ENCODE data around the gene NAPEPLD. TPM values are rescaled to one million over a fixed set of nuclear protein-coding genes. Genes with fewer than 3 reads are reported as not detected.
"Not testable (repeated sequence)": the region's sequence is repeated elsewhere in the genome, so short reads cannot be mapped to it uniquely, and the experiment has no call there.

Gene NAPEPLD
- total RNA-seq, 2 experiments from 2014 or later: 13.5 to 15.4 TPM

DNA sequence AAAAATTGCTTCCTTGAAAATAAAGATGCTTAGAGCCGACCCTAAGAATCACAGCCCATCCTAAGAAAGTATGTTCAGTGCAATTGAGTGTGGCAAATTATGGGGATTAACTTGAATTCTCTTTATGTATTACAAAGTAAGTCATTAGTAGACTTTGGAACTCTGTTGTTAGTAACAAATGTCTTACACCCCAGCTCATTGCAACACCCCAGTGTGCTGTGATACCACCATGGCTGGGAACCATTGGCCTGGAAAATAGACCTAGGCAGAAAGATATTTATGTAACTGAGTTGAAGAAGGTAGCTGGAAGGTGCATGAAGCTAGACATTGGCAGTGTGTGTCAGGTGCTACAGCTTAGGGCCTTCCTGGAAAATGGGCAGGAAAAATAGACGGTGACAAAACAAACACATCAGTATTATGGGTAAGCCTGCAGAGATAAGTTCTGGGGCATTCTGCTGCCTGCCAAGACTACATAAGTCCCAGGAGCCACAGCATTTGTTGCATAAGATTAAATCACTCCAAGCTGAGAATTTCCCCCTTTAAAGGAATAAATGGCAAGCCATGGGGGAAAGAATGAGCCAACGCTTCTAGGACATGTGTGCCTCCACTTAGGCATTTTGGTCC is 18.1 kb upstream of the NAPEPLD start:
- H4K20me1 ChIP-seq (ENCODE audit: insufficient read depth, low read length); BruUV-seq (replicated peaks); POLR2A ChIA-PET; H3K36me3 ChIP-seq (ENCODE audit: insufficient read depth, low read length); H3K79me2 ChIP-seq (ENCODE audit: insufficient read depth, low read depth, low read length); H3K4me1 ChIP-seq (ENCODE audit: insufficient read depth, low read length, poor library complexity, severe bottlenecking); H3K27ac ChIP-seq (ENCODE audit: low read depth, low read length, poor library complexity, severe bottlenecking); H2AFZ ChIP-seq (ENCODE audit: low read length); DNase-seq (ENCODE audit: low spot score); H3K9me2 ChIP-seq (ENCODE audit: insufficient read depth, low read length); CTCF ChIA-PET (ENCODE audit: unreplicated experiment); intact Hi-C loops (cut with micrococcal nuclease; ENCODE audit: unreplicated experiment); H3K9me3 ChIP-seq (ENCODE audit: low read length); H3K4me3 ChIP-seq (ENCODE audit: low read depth, low read length, poor library complexity, severe bottlenecking); H3K4me2 ChIP-seq (ENCODE audit: low read length): not testable (repeated sequence)

DNA sequence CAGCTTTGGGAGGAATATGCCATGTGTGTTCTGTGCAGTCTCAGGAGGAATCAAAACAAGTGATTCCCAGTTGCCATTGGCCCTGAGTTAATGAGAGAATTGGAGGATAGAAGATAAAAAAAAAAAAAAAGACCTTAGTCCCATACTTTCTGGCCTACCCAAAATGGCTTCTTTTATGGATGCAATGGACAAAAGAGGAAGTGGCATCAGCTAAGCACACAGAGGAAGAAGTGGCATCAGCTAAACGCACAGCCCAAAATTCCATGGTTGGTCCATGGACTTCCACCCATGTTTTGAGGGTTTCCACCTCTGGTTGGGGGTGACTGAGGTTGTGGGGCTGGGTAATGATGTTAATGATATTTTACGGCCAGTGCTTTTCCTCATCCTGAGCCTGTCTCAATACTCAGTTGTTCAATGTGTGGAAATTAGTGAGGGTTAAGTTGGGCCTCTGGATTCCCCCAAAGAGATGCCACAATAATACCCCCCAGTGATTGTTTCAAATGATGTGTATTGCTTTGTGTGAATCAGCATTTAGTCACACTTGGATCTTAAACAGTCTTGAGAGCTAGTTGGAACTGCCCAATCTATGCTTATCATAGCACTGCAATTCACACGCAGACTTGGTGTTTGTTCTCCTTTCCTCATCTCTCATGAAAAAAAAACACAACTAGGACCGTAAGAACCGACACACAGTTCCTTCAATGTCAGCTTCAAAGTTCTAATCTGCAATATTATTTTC is 14.4 kb upstream of the NAPEPLD start:
- POLR2A ChIA-PET; H2AFZ ChIP-seq (ENCODE audit: low read length); BruUV-seq (replicated peaks); H3K36me3 ChIP-seq (ENCODE audit: insufficient read depth, low read length); H3K27ac ChIP-seq (ENCODE audit: low read depth, low read length, poor library complexity, severe bottlenecking); intact Hi-C loops (cut with micrococcal nuclease; ENCODE audit: unreplicated experiment); DNase-seq (ENCODE audit: low spot score); H3K79me2 ChIP-seq (ENCODE audit: insufficient read depth, low read depth, low read length); H3K4me1 ChIP-seq (ENCODE audit: insufficient read depth, low read length, poor library complexity, severe bottlenecking); CTCF ChIA-PET (ENCODE audit: unreplicated experiment); H3K9me3 ChIP-seq (ENCODE audit: low read length); H3K9me2 ChIP-seq (ENCODE audit: insufficient read depth, low read length); H4K20me1 ChIP-seq (ENCODE audit: insufficient read depth, low read length); H3K4me3 ChIP-seq (ENCODE audit: low read depth, low read length, poor library complexity, severe bottlenecking); H3K4me2 ChIP-seq (ENCODE audit: low read length): not testable (repeated sequence)

DNA sequence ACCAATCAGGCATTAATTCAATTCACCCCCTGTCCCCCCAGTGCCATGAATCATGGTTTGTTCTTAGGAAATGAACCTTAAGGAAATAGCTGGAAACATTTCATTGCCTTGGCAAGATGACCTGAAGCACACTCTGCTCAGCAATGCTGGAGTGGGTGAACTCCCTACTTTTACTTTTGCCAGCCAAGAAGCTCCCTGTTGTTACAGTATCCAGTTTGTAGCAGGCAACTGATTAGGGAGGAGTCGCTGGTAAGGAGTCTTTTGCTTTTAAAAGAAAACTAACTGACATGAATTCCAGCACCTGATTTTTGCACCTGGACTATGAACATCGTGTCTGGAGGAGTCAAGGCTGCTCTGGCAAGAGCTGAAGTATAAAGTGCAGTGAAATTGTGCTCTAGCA is 13.7 kb upstream of the NAPEPLD start:
- H3K4me2 ChIP-seq (ENCODE audit: low read length); H3K36me3 ChIP-seq (ENCODE audit: insufficient read depth, low read length); H3K4me3 ChIP-seq (ENCODE audit: low read depth, low read length, poor library complexity, severe bottlenecking); H4K20me1 ChIP-seq (ENCODE audit: insufficient read depth, low read length); H2AFZ ChIP-seq (ENCODE audit: low read length); H3K4me1 ChIP-seq (ENCODE audit: insufficient read depth, low read length, poor library complexity, severe bottlenecking); DNase-seq (ENCODE audit: low spot score); POLR2A ChIA-PET; CTCF ChIA-PET (ENCODE audit: unreplicated experiment); BruUV-seq (replicated peaks); H3K79me2 ChIP-seq (ENCODE audit: insufficient read depth, low read depth, low read length); H3K27ac ChIP-seq (ENCODE audit: low read depth, low read length, poor library complexity, severe bottlenecking); intact Hi-C loops (cut with micrococcal nuclease; ENCODE audit: unreplicated experiment); H3K9me2 ChIP-seq (ENCODE audit: insufficient read depth, low read length); H3K9me3 ChIP-seq (ENCODE audit: low read length): not testable (repeated sequence)

DNA sequence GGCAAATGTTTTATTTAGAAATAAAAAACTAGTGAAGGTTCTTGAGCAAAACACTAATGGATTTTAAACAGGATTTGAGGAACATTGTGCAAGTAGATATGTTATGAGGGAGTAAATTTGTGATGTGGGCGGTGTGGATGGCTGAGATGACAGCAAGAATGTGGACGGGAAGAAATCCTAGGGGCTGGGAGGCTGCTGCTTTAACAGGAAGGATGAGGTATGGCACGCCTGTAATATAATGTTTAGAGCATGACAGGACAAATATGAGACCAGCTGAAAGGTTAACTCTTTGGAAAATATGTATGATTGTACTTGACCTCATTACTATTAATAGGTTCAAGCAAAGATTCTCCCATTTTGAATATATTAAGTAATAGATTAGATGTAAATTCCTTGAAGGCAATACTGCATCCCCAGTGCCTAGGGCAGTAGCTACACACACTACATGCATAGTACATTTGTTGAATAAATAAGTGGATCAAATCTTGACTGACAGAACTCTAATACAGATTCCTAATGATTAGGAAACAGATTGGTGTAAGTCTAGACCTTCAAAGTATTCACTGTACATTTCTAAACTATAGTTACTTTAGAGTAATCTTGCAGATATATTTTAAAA is 13.2 kb upstream of the NAPEPLD start:
- POLR2A ChIA-PET; BruUV-seq (replicated peaks); CTCF ChIA-PET (ENCODE audit: unreplicated experiment): not testable (repeated sequence)

DNA sequence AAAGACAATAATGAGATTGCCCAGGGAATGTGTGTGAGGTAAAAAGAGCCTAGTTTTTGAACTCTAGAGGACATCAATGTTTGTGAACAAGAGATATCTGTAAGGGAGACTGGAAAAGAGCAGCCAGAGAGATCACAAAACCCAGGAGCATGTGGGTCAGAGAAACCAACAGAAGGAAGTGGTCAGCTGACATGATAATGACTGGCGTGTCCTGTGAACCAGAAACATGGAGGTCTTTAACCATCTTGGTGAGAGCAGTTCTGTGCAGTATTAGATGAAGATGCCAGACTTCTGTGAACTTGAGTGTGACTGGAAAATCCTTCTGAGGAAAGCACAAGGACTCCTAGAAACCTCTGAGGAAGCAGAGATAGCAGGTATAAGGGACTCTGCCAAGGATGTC is 10.2 kb upstream of the NAPEPLD start:
- H3K79me2 ChIP-seq (ENCODE audit: insufficient read depth, low read depth, low read length); DNase-seq (ENCODE audit: low spot score); H2AFZ ChIP-seq (ENCODE audit: low read length); H3K4me3 ChIP-seq (ENCODE audit: low read depth, low read length, poor library complexity, severe bottlenecking); H3K9me2 ChIP-seq (ENCODE audit: insufficient read depth, low read length); H3K4me2 ChIP-seq (ENCODE audit: low read length); H3K36me3 ChIP-seq (ENCODE audit: insufficient read depth, low read length); POLR2A ChIA-PET; CTCF ChIA-PET (ENCODE audit: unreplicated experiment); intact Hi-C loops (cut with micrococcal nuclease; ENCODE audit: unreplicated experiment); H3K27ac ChIP-seq (ENCODE audit: low read depth, low read length, poor library complexity, severe bottlenecking); H4K20me1 ChIP-seq (ENCODE audit: insufficient read depth, low read length); H3K4me1 ChIP-seq (ENCODE audit: insufficient read depth, low read length, poor library complexity, severe bottlenecking); H3K9me3 ChIP-seq (ENCODE audit: low read length); BruUV-seq (replicated peaks): not testable (repeated sequence)

More for the DNA sequence above, 13.2 kb upstream of the NAPEPLD start:
- DNase-seq (ENCODE audit: low spot score); H3K79me2 ChIP-seq (ENCODE audit: insufficient read depth, low read depth, low read length); H3K4me3 ChIP-seq (ENCODE audit: low read depth, low read length, poor library complexity, severe bottlenecking); H3K36me3 ChIP-seq (ENCODE audit: insufficient read depth, low read length); H3K9me3 ChIP-seq (ENCODE audit: low read length); H2AFZ ChIP-seq (ENCODE audit: low read length); H3K4me1 ChIP-seq (ENCODE audit: insufficient read depth, low read length, poor library complexity, severe bottlenecking); intact Hi-C loops (cut with micrococcal nuclease; ENCODE audit: unreplicated experiment); H3K4me2 ChIP-seq (ENCODE audit: low read length); H4K20me1 ChIP-seq (ENCODE audit: insufficient read depth, low read length); H3K9me2 ChIP-seq (ENCODE audit: insufficient read depth, low read length); H3K27ac ChIP-seq (ENCODE audit: low read depth, low read length, poor library complexity, severe bottlenecking): not testable (repeated sequence)

DNA sequence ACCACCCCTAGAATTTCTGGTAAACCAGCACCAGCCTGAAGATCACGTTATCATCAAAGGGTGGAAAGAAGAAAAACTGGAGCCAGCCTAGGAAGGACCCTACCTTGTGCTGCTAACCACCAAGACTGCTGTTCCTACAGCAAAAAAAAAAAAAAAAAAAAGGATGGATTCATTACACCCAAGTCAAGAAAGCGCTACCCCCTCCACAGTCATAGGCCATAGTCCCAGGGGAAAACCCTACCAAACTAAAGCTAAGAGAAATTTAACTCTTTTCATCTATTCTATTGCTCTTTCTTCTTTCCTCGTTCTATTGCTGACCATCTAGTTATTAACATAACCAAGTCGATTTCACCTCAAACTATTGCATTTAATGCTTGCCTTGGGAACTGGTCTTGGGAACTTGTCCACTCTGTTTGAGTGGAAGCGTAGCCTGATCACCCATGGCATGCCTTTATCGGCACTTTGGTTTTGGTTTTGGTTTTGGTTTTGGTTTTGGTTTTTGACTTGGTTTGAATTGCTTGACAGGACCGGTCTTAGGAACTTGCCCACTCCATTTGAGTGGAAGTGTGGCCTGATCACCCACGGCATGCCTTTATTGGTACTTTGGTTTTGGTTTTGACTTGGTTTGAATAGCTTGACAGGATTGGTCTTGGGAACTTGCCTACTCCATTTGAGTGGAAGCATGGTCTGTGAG is 6.6 kb upstream of the NAPEPLD start:
- H3K79me2 ChIP-seq (ENCODE audit: insufficient read depth, low read depth, low read length); DNase-seq (ENCODE audit: low spot score); CTCF ChIA-PET (ENCODE audit: unreplicated experiment); H4K20me1 ChIP-seq (ENCODE audit: insufficient read depth, low read length); H2AFZ ChIP-seq (ENCODE audit: low read length); intact Hi-C loops (cut with micrococcal nuclease; ENCODE audit: unreplicated experiment); BruUV-seq (replicated peaks); H3K9me3 ChIP-seq (ENCODE audit: low read length); H3K27ac ChIP-seq (ENCODE audit: low read depth, low read length, poor library complexity, severe bottlenecking); H3K4me3 ChIP-seq (ENCODE audit: low read depth, low read length, poor library complexity, severe bottlenecking); H3K9me2 ChIP-seq (ENCODE audit: insufficient read depth, low read length); H3K36me3 ChIP-seq (ENCODE audit: insufficient read depth, low read length); H3K4me1 ChIP-seq (ENCODE audit: insufficient read depth, low read length, poor library complexity, severe bottlenecking): not testable (repeated sequence)
- POLR2A ChIA-PET: interaction anchor here (0.7 kb wide), 1 partner anchor 100 kb away, joined by 4 read pairs; no protein-coding TSS in a partner anchor
- H3K4me2 ChIP-seq (ENCODE audit: low read length): peak overlapping the region; percentile 26; the same call in 1 of the 2 replicates

Data from OCI-LY7 (cell line).